Measurements from ENCODE around the gene CRMP1.

CRMP1 gene

DNA sequence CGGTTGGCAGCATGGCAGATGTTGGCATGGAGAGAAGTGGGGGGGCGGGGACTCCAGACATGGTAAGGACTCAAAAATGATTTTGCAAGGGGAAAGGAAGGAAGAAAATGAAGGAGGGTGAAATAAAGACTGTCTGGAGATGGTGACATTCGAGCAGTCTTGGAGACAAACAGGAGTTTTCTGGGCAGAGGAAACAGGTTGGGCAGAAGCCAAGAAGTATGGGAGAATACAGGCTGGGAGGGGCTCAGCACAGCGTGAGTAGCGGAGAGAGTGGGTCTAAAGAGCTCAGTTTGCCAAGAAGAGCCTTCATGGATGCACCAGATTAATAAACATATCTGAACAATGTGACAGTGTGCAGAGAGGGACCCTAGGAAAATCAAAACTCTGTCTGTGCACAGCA lies 13.3 kb upstream of the CRMP1 start:
- H3K4me1 Mint-ChIP-seq (ENCODE audit: low read depth): no peaks in the 10 kb centered on the region
- no peak overlapping the region for H3K27ac Mint-ChIP-seq
- peaks cover 2% of the 10 kb centered on the region for H3K36me3 Mint-ChIP-seq
- H3K27me3 Mint-ChIP-seq: peaks cover 24% of the 10 kb centered on the region
- H3K9me3 Mint-ChIP-seq (ENCODE audit: low read depth): peaks cover 11% of the 10 kb centered on the region
- H3K4me3 Mint-ChIP-seq: no peak overlapping the region

DNA sequence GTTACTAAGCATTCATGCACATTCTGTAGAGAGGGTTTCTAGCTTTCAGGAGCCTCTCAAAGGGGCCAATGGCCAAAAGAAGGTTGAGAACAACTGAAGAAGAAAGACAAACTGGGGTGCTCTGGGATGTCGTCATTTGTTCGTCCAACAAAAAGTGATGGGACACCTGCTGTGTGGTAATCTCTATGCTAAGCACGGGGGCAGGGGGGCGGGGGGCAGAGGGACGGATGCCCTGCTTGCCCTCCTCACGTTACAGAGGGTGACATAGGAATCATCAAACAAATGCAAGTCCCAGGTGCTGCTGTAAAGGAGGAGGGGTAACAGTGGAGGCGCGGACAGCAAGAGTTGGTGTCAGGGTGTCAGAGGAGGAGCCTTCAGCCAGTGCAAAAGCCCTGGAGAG lies 12.8 kb upstream of the CRMP1 start:
- Mint-ChIP-seq H3K4me3 (no peak overlapping the region), H3K9me3 (ENCODE audit: low read depth) (peaks cover 11% of the 10 kb centered on the region)

DNA sequence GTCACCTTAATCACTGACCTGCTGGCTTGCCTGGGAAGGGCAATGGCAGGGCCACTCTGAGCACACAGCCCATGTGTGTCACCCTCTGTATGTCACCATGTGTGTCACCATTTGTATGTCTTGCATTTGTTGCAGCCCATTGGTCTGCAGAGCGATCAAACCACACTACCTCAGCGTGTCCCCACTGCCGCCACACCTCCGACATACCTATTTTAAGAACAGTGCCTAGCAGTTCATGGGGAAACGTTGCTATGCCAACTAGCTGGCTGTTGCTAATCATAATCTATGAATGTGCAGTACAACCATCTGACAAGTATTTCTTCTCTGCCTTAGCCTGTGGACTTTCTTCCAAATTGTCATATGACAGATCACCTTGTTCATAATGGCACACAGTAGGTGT lies 8.0 kb upstream of the CRMP1 start:
- Mint-ChIP-seq H3K9me3 (ENCODE audit: low read depth) (peaks cover 6% of the 10 kb centered on the region), H3K27ac (no peak overlapping the region), H3K4me3 (no peak overlapping the region), H3K36me3 (no peaks in the 10 kb centered on the region), H3K4me1 (ENCODE audit: low read depth) (no peaks in the 10 kb centered on the region), H3K27me3 (peaks cover 17% of the 10 kb centered on the region)

More for the DNA sequence above, 12.8 kb upstream of the CRMP1 start:
- H3K27ac Mint-ChIP-seq: no peak overlapping the region
- no peaks in the 10 kb centered on the region for H3K36me3 Mint-ChIP-seq
- H3K27me3 Mint-ChIP-seq: peaks cover 24% of the 10 kb centered on the region
- H3K4me1 Mint-ChIP-seq (ENCODE audit: low read depth): no peaks in the 10 kb centered on the region

DNA sequence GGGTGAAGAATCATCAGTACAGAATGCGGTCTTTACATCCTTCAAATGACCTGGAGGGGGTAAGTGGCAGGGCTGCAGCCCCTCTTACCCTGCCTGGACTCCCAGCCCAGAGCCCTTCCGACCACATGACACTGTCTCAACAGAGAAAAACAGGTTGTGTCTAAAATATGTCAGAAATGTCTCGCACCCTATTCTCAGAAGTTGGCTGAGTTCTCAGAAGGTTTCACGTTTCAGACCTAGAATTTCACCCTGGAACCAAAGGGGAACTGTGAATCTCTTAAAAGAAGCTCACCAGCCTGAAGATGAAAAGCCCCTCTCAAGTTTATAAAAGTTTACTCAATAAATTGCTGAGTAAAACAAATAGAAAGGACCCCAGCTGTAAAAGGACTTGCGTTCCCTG lies 7.0 kb upstream of the CRMP1 start:
- H3K9me3 Mint-ChIP-seq (ENCODE audit: low read depth): peaks cover 6% of the 10 kb centered on the region
- no peak overlapping the region for H3K4me3 Mint-ChIP-seq
- no peaks in the 10 kb centered on the region for H3K36me3 Mint-ChIP-seq
- no peaks in the 10 kb centered on the region for H3K4me1 Mint-ChIP-seq (ENCODE audit: low read depth)
- H3K27ac Mint-ChIP-seq: no peak overlapping the region
- peaks cover 20% of the 10 kb centered on the region for H3K27me3 Mint-ChIP-seq

DNA sequence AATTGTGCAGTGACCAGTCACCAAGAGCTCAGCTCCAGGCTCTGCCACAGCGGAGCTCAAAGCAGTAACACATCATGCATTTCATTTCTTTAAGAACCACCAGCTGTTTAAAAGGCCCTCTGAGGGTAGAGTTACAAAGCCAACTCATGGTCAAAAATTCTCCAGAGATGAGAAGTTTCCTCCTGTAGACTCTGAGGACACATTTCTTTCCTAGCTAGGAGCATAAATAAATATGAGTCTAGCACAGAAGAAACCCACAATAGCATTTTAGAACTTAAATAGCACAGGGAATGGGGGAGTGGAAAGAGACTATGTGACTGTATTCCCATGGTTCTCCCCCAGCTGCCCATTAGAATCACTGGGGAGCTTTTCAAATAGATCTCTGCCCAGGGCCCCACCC lies 6.5 kb upstream of the CRMP1 start:
- Mint-ChIP-seq H3K9me3 (ENCODE audit: low read depth) (peaks cover 6% of the 10 kb centered on the region), H3K36me3 (no peaks in the 10 kb centered on the region), H3K27ac (no peak overlapping the region), H3K4me3 (no peak overlapping the region), H3K27me3 (peaks cover 18% of the 10 kb centered on the region), H3K4me1 (ENCODE audit: low read depth) (no peaks in the 10 kb centered on the region)

DNA sequence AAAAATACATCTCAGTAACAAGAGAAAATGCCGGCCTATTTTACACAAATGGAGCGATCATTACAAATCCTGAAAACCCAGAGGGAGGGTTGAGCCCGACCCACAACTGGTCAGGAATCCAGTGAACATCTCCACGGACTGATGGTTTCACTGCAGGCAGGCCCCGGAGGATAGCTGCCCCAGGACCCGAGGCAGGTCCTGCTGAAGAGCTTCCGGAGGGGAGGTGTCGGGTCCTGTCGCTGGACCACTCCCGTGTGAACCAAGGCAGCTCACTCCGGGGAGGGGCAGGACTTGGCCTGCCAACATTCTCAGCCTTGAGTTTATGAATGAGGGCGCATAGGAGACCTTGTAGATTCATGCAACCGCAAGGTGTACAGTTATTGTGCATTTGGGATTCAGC lies 4.8 kb upstream of the CRMP1 start:
- peaks cover 19% of the 10 kb centered on the region for H3K27me3 Mint-ChIP-seq
- no peak overlapping the region for H3K27ac Mint-ChIP-seq
- H3K4me3 Mint-ChIP-seq: no peak overlapping the region
- H3K9me3 Mint-ChIP-seq (ENCODE audit: low read depth): peaks cover 3% of the 10 kb centered on the region
- no peaks in the 10 kb centered on the region for H3K4me1 Mint-ChIP-seq (ENCODE audit: low read depth)
- H3K36me3 Mint-ChIP-seq: no peaks in the 10 kb centered on the region

DNA sequence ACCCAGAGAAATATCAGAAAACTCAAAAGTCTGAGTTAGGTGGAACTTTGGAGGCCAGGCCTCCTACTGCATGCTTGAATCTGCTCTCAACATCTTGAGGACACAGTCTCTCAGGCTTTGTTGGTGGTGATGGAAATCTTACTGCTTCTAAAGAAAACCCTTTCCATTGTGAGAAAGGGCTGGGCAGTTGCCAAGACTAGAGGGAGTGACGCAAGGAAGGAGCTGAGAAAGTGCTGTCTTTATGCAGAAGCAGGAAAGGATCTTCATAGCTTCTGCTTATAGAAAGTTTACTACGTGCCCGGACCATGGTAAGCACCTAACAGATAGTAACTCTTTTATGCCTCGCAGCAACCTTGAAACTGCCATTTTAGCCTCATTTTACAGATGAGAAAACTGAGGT lies 2.4 kb upstream of the CRMP1 start:
- no peaks in the 10 kb centered on the region for H3K36me3 Mint-ChIP-seq
- H3K27ac Mint-ChIP-seq: no peak overlapping the region
- H3K4me1 Mint-ChIP-seq (ENCODE audit: low read depth): peaks cover 2% of the 10 kb centered on the region
- peaks cover 23% of the 10 kb centered on the region for H3K27me3 Mint-ChIP-seq
- peaks cover 3% of the 10 kb centered on the region for H3K9me3 Mint-ChIP-seq (ENCODE audit: low read depth)
- H3K4me3 Mint-ChIP-seq: no peak overlapping the region

DNA sequence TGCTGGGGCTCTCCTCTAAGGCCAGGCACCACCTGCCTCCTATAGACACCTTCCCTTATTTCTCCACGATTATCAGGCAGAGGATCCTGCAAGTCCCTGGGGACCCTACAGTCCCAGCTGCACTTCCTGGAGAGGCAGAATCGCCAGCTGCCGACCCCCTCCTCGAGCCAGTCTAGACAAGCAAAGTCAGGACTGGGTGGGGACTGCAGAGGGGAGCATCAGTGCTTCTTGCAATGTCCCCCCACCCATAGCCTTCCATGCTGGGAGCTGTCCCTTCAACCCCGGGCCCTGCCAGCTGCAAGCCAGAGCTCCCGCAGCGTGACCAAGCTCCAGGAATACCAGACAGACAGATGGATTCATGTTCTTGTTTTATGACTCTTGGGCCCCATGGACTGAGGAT lies 1.4 kb upstream of the CRMP1 start:
- Mint-ChIP-seq H3K4me3 (no peak overlapping the region), H3K9me3 (ENCODE audit: low read depth) (peaks cover 3% of the 10 kb centered on the region), H3K27me3 (peaks cover 31% of the 10 kb centered on the region), H3K4me1 (ENCODE audit: low read depth) (peaks cover 6% of the 10 kb centered on the region), H3K27ac (no peak overlapping the region), H3K36me3 (no peaks in the 10 kb centered on the region)

DNA sequence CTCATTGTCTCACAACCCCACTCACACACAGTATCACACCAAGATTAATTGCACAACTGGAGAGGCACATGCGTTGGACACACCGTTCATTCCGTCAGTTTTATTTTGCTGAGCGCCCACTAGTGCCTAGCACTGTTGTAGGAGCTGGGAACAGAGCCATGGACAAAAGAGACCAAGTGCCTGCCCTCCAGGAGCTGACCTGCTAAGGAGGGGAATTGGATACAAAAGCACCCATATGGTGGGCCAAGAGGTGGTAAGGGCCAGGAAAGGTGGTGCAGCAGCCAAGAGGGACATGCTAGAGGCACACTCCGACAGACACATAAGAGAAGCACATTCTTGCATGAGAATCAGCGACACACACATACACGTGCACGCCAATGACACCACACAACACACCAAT lies 705 bp upstream of the CRMP1 start:
- Mint-ChIP-seq H3K4me3 (no peak overlapping the region), H3K4me1 (ENCODE audit: low read depth) (peaks cover 9% of the 10 kb centered on the region), H3K27me3 (peaks cover 34% of the 10 kb centered on the region), H3K36me3 (no peaks in the 10 kb centered on the region), H3K27ac (no peak overlapping the region), H3K9me3 (ENCODE audit: low read depth) (peaks cover 3% of the 10 kb centered on the region)

DNA sequence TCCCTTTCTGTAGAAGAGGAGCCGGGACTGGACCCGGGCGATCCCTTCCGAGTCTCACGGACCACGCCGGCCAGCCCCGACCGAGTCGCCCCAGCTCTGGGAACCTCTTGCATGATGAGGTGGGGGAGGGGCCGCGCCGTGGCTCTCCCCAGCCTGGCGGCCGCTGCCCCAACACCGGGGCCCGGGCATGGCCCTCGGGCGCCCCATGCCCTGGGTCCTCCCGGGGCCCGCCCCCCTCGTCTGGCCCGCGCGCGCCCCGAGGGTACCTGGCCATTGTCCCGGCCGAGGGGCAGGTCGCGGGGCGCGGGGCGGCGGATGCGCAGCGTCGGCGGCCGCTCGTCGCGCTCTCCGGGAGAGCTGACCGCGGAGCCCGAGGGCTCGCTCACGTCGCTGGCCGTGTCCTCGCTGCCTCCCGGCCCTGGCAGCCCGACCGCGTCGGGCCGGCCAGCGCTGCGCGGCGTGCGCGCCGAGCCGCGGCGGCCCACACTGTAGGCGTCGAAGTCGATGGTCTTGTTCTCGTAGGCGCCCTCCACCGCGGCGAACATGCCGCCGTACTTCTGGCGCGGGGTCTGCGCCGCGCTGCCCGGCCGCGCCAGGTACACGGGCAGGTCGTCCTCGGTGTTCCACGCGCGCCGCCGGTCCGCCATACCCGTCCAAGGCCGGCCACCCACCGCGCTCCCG lies 423 bp downstream of the CRMP1 start:
- peaks cover 3% of the 10 kb centered on the region for H3K9me3 Mint-ChIP-seq (ENCODE audit: low read depth)
- H3K27me3 Mint-ChIP-seq: peaks cover 34% of the 10 kb centered on the region
- H3K4me1 Mint-ChIP-seq (ENCODE audit: low read depth): peaks cover 9% of the 10 kb centered on the region
- H3K36me3 Mint-ChIP-seq: no peaks in the 10 kb centered on the region
- no peak overlapping the region for H3K4me3 Mint-ChIP-seq
- no peak overlapping the region for H3K27ac Mint-ChIP-seq

DNA sequence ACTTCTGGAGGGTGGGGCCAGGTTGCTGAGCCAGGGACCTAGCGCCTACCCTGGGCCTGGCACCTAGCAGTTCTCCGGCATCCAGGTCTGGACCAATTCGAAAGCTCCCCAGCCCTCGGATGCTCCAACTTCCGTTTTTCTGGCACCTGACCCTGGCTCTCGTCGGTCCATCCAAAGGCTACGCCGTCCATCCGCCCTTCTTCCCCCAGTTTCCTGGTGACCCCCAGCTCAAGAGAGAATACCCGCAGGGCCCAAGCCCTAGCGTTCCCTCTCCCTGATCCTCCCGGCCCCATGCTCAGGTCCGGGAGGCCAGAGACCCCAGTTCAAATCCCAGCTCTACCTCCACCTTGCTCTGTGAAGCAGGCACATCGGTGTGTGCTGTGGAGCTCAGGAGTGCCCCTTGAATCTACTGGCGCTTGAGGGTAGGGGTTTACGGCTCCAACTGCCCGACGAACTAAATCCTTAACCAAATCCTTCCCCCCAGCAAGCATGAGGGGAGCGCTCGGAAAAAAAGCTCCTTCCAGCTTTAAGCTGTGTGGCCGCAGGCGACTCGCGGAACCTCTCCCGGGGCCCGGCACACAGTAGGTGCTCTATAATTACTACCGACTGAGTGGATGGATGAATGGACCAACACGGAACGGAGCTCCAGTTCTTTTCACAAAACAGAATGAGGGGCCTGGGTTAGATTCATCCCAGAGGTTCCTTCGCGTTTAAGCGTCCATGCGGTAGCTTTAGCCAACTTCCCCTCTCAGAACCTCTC lies 1.1 kb downstream of the CRMP1 start:
- no peak overlapping the region for H3K4me3 Mint-ChIP-seq
- H3K36me3 Mint-ChIP-seq: no peaks in the 10 kb centered on the region
- H3K27ac Mint-ChIP-seq: no peak overlapping the region
- peaks cover 9% of the 10 kb centered on the region for H3K4me1 Mint-ChIP-seq (ENCODE audit: low read depth)
- H3K27me3 Mint-ChIP-seq: peaks cover 32% of the 10 kb centered on the region
- H3K9me3 Mint-ChIP-seq (ENCODE audit: low read depth): peaks cover under 1% of the 10 kb centered on the region

DNA sequence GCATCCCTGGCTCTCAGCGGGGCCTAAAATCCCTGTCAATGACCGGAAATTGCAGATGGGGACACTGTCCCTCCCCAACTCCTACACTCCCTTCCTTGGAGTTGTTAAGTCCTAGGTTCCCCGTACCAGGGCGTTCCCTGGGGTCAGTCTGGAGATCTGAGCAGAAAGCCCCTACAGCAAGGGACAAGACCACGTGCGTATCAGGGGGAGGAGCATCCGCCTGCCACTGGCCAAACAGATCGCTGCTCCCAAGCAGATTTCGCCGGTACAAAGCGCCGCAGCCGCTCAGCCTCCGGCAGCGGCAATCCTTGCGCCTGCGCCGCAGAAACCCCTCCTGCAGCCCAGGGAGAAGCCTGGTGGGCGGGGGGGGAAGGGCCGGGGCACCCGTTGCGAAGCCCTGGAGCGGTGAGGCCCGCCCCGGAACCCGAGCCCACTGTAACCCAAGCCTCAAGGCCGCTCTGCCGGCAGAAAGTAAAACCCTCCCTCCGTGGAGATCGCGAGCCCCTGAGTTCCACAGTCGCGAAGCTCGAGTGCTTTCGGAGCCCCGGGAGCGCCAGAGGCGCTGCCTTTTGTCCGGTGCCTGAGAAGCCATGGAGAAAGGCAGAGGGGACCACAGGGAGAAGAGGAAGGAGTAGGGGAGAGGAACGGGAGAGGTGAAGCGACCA lies 2.7 kb downstream of the CRMP1 start:
- Mint-ChIP-seq H3K27me3 (peaks cover 33% of the 10 kb centered on the region), H3K36me3 (no peaks in the 10 kb centered on the region), H3K27ac (no peak overlapping the region), H3K4me3 (no peak overlapping the region), H3K4me1 (ENCODE audit: low read depth) (peaks cover 9% of the 10 kb centered on the region), H3K9me3 (ENCODE audit: low read depth) (no peaks in the 10 kb centered on the region)

DNA sequence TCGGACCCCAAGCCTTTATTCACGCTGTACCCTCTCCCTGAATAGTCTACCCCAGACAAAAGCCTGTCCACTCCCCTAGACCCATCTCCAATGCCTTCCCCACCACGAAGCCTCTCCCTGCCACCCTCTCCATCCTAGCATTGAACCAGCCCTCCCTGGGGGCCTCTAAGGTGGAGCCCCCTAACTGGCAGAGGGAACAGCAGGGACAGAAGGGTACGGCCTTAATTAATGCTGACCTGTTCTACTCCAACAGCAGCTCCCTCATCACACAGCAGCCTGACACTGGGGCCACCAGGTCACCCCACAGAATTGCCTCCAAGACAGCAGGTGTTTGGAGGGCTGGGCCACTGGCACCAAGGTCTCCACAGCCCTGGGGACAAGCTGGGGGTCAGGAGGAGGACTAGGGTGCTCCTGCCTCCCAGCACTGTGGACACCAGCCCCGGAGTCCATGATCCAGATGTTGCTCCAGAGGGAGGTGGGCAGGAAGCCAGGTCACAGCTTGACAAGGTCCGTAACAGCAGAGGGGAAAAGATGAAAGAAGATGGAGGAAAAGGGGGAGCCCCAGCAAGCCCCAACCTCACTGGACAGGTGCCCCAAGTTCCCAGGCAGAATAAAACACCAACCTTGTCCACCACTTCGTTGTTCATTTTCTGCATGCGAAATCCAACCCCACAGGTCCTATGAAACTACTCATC lies 3.7 kb downstream of the CRMP1 start:
- H3K4me1 Mint-ChIP-seq (ENCODE audit: low read depth): peaks cover 9% of the 10 kb centered on the region

DNA sequence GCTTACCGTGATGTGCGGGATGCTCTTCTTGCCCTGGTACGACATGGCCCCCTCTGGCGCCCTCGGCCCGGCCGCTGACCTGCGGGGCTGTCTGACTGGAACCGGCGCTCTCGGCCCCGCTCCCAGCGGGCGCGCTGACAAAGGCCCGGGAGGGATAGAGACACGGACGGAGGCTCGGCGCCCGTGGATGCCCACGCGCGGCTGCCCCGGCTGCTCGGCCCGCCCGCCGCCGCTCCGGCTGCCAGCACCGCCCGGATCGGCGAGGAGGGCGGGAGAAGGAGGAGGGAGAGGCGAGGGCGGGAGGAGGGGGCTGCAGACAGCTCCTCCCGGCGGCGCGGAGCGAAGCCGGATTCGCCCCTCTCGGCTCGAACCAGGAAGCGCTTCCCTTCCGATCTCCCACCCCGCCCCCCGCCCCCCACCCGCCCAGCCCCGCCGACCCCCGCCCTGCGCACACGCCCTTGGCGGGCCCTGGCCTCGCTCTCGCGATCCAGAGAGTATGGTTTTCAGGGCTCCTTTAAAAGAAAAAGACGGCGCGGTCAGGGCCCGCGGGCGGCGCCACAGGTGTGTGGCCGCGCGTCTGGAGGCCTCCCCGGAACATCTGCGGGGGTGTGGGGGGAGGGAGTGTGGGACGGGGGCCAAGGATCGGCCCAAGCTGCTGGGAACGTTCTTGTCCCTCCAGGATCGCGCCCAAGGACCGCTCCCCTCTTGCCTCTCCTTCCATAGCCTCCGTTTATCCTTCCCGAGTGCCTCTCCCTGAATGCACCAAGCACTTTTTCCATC lies 4.5 kb downstream of the CRMP1 start:
- Mint-ChIP-seq H3K4me3 (no peak overlapping the region), H3K27me3 (peaks cover 31% of the 10 kb centered on the region), H3K27ac (no peak overlapping the region), H3K4me1 (ENCODE audit: low read depth) (peaks cover 9% of the 10 kb centered on the region), H3K36me3 (no peaks in the 10 kb centered on the region), H3K9me3 (ENCODE audit: low read depth) (no peaks in the 10 kb centered on the region)

More for the DNA sequence above, 3.7 kb downstream of the CRMP1 start:
- Mint-ChIP-seq H3K27ac (no peak overlapping the region), H3K4me3 (no peak overlapping the region), H3K36me3 (no peaks in the 10 kb centered on the region), H3K9me3 (ENCODE audit: low read depth) (no peaks in the 10 kb centered on the region), H3K27me3 (peaks cover 36% of the 10 kb centered on the region)

Data from activated naive CD8-positive, alpha-beta T cell (primary cell).